NCI-H748 treated with DMSO at 0.1 percent for 48 hours (cell line): ENCODE data around the gene SBF1.

ENCODE experiments used
- DNase-seq: peaks from one replicate; lab custom pipeline; 2025; lab: John Stamatoyannopoulos, UW

The SBF1 gene

GRCh38 chr22:50485221-50486131 is 10.6 kb upstream of the SBF1 start:
- no peak for DNase-seq

GRCh38 chr22:50483977-50484853 is 9.4 kb upstream of the SBF1 start:
- DNase-seq = no peak

DNA sequence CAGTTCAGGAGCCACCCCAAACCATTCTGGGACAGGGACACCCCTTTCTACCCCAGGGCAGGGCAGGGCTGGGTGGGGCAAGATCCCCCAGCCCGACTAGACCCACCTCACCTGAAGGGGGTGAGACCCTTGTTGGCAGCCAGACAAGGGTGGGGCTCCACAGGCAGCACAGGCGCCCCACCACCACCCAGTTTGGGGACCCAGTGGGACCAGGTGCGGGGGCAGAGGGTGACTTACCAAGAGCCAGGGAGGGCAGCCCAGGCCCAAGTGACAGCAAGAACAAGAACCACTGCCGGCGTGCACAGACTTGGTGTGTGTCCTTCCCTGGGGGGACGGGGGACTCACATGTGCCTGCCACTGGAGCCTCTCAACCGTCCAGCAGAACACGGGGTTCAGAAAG is 8.7 kb upstream of the SBF1 start:
- no peak for DNase-seq

GRCh38 chr22:50483106-50483505 is 8.3 kb upstream of the SBF1 start:
- DNase-seq = no peak

GRCh38 chr22:50482107-50483074 is 7.6 kb upstream of the SBF1 start:
- DNase-seq = no peak

DNA sequence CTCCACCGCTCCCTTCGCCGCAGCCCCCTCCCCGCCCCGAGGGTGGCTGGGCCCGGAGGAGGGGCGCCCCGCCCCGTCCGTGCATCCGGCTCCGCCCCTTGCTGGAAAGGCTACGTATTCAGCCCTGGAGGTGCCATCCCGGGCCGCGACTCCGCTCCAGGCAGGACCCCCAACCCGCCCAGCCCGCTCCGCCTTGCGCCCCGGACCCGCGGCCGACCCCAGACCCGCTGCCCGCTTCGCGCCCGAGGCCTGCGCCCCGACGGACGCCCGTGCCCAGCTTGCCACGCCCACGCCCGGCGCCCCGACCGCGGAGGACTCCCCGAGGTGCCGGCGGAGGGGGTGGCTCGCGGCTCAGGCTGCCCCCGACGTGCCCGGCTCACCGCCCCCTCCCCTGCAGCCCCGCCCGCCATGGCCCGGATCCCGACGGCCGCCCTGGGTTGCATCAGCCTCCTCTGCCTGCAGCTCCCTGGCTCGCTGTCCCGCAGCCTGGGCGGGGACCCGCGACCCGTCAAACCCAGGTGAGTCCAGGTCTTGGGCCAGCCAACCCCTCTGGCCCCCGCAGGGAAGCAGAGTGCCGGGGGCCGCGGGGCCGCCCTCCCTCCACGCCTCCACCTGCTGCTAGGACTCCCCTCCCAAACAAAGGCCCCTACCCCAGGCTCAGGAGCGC is 6.7 kb upstream of the SBF1 start, which contains the start of gene ADM2:
Gene ADM2 (plus strand): TSS at position 104 of the 667 bp plus-strand sequence. CDS start 305 bp downstream, at position 409.
- no peak for DNase-seq

DNA sequence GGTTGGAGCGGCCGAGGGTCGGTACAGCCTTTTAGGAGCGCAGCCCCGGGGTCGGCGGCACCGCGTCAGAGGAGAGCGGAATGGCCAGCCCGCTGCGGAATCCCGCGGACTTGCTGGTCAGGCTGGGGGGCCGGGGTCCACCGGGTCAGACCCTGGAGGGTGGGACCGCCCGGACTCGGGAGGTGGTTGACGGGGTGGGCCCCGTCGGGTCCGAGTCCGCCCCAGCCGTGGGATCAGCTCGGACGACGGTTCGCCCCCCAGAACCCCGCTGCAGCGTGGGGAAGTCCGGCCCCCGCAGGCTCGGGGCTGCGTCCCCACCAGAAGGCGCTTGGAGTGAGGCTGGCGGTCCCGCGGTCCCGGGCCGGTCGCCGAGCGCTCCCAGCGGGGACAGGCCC is 6.2 kb upstream of the SBF1 start:
- DNase-seq = no peak

DNA sequence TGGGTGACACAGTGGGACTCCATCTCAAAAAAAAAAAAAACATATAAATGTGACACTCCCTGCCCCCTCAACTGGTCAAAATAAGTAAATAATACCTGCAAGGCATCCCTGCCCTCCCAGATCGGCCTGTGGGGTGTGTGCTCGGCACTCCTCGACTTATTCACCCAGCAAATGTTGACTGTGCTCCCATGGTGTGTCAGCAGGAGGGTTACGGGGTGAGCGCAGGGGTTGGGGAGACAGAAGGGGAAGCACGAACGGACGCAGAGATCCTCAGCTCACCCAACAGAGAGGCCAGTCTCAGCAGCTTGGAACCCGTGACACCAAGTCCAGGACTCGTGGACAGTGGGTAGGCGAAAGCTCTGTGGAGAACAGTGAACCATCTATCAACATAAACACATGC is 4.9 kb upstream of the SBF1 start:
- no peak for DNase-seq

GRCh38 chr22:50477923-50478322 is 3.1 kb upstream of the SBF1 start:
- no peak for DNase-seq

DNA sequence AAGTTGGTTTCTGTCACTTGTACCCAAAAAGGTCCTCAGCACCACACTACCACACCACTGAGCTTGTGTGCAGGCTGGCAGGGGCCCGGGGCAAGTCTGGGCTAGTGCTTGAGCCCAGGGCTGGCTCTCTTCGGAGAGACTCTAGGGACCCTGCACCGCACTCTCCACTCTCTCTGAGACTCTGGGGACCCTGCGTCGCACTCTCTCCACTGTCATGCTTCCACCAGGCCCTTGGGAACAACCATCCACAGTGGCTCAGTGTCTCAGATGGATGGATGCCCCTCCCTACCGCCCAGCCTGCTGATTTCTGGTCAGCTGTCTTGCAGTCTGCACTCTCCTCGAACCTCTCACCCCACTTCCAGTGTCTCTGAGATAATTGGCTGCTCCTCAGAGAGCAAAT is 2.0 kb upstream of the SBF1 start:
- no peak for DNase-seq

DNA sequence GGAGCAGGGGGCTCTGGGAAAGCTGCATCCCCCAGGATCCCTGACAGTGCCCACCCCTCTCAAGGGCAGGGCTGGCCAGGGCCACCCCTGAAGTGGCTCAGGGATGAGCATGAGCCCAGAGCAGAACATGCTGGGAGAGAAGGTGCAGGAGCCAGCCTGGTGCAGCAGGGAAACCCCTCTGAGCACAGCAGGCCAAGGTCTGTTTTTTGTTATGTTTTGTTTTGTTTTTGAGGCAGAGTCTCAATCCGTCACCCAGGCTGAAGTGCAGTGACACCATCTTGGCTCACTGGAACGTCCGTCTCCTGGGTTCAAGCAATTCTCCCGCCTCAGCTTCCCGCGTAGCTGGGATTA is 792 bp upstream of the SBF1 start:
- DNase-seq = no peak

- no peak for DNase-seq
Measured at GRCh38 chr22:50473855-50474671, 772 bp downstream of the SBF1 start.

DNA sequence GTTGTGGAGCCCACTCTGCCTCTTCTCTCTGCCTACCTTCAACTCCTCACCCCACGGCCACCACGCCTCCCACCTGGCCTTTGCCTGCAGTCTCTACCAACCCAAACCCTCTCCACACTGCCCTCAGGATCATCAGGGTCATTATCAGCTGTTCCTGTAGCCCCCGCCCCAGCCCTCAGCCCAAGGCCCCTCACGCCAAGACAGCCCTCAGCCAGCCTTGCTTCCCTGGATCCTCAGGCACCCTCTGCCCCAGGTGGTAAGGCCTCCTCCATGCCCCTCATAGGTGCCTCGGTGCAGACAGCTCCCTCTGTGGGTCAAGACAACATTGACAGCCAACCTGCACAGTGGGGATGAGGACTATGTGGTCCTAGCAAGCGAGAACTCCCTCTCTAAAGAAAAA is 1.7 kb downstream of the SBF1 start:
- no peak for DNase-seq

DNA sequence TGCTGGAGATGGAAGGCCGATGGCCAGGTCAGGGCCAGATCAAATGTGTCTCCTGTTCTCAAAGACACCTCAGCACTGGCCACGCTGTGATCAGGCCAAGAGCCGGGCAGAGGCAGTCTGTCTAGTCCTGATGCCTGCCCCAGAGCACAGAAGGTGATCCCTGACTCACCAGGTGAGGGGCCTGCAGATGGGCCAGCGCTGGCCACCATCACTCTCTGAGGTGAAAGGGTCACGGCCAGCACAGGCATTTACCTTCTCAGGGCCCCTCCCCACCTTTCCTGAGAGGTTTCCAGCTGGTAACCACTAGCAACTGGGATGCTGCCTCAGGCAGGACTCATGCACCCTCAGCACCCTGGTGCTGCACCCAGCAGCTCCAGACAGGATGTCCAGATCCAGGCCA is 2.9 kb downstream of the SBF1 start:
- DNase-seq = no peak

DNA sequence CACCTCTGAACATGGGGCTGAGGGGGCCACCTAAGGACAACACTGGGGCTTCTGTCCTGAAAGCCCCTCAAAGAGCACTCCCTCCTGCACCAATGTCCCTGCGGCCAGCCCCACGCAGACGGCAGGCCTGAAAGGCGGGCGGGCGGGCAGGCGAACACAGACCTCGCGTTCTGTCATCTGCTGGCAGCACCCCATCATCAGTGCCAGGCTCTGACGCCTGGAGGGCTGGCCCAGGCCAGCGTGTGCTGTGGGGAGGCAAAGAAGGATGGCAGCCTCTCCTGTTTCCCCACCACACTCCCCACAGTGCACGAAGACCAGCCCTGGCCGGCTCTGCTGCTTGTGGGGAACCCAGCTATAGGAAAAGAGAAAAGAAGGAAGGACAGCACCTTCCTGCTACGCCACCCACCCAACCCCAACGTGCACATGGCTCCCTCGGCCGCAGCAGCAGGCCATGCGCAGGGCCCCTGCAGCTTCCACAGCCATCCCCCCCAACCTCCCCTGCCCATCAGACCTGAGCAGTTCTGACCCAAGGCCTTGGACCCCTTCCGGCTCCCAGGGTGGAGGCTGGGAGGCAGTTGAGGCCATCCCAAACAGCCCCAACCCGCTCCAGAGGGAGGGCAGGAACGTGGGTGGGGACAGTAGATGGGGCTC is 3.5 kb downstream of the SBF1 start:
- no peak for DNase-seq

DNA sequence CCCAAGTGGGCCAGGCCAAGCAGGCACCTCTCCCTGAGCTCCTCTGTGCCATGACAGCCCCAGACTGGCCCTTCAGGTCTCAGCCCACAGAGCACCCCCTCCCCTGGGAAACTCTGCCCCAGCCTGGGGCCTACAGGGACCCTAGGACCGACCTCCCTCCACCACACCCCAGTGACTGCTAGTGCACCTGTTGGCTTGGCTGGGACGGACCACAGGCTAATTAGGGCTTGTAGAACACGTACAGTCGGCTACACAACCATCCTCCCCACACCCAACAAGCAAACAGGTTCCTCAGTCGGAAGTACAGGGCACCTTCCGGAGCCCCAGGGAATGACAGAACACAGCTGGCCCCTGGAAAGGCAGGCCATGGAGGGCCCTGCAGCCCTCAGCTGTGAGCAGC is 4.3 kb downstream of the SBF1 start:
- no peak for DNase-seq

DNA sequence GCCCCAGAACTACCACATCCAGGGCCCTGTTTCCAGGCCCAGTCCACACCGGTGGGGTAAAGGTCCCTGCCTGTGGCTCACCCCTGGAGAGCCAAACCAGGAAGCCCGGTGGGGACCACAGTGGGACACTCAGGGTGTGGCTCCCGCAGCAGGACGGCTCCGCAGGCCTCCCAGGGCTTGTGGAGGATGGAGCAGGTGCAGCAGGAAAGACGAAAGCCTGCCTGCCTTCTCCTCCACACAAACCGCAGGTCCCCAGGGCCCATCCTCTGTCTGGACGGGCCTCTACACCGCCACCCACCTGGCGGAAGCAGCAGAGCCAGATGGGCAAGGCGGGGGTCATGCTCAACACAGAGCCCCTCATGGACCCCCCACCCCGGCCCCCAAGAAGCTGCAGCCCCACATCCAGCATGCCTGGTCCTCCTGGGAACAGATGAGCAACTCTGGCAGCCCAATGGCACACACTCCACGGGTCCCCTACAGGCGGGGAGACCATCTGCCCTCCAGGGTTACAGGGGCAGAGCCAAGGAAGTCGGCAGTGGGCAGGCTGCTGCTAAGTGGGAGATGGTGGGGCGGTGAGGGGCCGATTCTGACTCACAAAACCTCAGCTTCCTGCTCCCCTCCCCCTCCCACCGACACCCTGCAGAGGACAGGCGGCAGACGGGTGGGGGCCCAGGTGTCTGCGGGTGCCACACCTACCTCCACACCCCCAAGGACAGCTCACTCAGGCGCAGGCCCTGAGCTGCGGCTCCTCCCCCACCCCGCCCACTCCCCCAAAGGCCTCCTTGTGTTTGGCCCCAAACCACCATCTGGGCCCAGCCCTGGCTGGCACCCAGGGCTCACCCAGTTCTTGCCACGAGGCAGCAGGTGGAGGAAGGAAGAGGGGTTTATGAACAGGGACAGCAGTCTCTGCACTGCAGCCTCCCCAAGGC is 5.2 kb downstream of the SBF1 start:
- DNase-seq = no peak

- DNase-seq = no peak
Measured at GRCh38 chr22:50468626-50469025, 6.2 kb downstream of the SBF1 start.
